ENCODE measurements around the gene HDAC2.
"Not testable (repeated sequence)": the region's sequence is repeated elsewhere in the genome, so short reads cannot be mapped to it uniquely, and the experiment has no call there.

HDAC2 gene

GRCh38 chr6:113936093-113936934 lies 34.6 kb downstream of the HDAC2 start:
- peak; percentile 51 for DNase-seq
- TF ChIP-seq CTCF (IDR thresholded peaks at IDR 0.05; ENCODE audit: low read depth, low read length, missing control alignments): peak; percentile 64
- Histone ChIP-seq H3K27ac (no peak overlapping the region), H3K4me3 (ENCODE audit: low read depth, low read length) (no peak overlapping the region), H3K36me3 (replicated peaks) (peaks cover 13% of the 10 kb centered on the region), H3K27me3 (replicated peaks) (no peaks in the 10 kb centered on the region)
- in situ Hi-C loops (cut with HindIII; ENCODE audit: low pct_ligation_motif_present, low sequenced_read_pairs): no loop called here

DNA sequence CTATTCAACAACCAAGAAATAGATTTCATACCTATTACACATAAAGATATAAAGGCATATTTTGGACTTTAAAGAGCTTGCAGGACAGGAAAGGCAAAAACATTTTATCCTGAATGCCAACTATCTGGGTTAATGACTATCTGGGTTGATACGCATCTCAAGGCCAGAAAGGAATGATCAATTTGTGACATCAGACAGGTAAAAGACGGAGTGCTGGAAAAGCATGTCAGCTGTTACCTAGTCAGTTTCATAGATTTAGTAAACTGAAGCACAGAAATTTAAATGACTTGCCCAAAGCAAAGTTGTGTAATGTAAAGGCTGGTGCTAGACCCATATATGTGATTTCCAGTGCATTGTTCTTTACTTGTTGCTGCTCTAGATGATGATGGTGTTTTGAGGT lies 36.8 kb downstream of the HDAC2 start:
- Histone ChIP-seq H3K4me3 (ENCODE audit: low read depth, low read length) (no peak overlapping the region), H3K27me3 (replicated peaks) (no peaks in the 10 kb centered on the region), H3K36me3 (replicated peaks) (peaks cover 8% of the 10 kb centered on the region), H3K27ac (no peak overlapping the region)
- DNase-seq: no peak
- no peak for TF ChIP-seq CTCF (IDR thresholded peaks at IDR 0.05; ENCODE audit: low read depth, low read length, missing control alignments)
- in situ Hi-C loops (cut with HindIII; ENCODE audit: low pct_ligation_motif_present, low sequenced_read_pairs): no loop called here

DNA sequence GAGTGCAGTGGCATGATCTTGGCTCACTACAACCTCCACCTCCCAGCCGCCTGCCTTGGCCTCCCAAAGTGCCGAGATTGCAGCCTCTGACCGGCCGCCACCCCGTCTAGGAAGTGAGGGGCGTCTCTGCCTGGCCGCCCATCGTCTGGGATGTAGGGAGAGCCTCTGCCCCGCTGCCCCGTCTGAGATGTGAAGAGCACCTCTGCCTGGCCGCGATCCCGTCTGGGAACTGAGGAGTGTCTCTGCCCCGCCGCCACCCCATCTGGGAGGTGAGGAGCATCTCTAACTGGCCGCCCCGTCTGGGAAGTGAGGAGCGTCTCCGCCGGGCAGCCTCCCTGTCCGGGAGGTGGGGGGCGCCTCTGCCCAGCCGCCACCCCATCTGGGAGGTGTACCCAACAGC lies 39.0 kb downstream of the HDAC2 start:
- in situ Hi-C loops (cut with HindIII; ENCODE audit: low pct_ligation_motif_present, low sequenced_read_pairs); H3K27ac ChIP-seq; H3K4me3 ChIP-seq (ENCODE audit: low read depth, low read length); H3K27me3 ChIP-seq (replicated peaks); H3K36me3 ChIP-seq (replicated peaks); DNase-seq: not testable (repeated sequence)

GRCh38 chr6:113930183-113930582 lies 40.8 kb downstream of the HDAC2 start:
- in situ Hi-C loops (cut with HindIII; ENCODE audit: low pct_ligation_motif_present, low sequenced_read_pairs): no loop called here
- Histone ChIP-seq H3K36me3 (replicated peaks) (peaks cover 3% of the 10 kb centered on the region), H3K27me3 (replicated peaks) (no peaks in the 10 kb centered on the region), H3K27ac (no peak overlapping the region), H3K4me3 (ENCODE audit: low read depth, low read length) (no peak overlapping the region)
- no peak for TF ChIP-seq CTCF (IDR thresholded peaks at IDR 0.05; ENCODE audit: low read depth, low read length, missing control alignments)
- no peak for DNase-seq

DNA sequence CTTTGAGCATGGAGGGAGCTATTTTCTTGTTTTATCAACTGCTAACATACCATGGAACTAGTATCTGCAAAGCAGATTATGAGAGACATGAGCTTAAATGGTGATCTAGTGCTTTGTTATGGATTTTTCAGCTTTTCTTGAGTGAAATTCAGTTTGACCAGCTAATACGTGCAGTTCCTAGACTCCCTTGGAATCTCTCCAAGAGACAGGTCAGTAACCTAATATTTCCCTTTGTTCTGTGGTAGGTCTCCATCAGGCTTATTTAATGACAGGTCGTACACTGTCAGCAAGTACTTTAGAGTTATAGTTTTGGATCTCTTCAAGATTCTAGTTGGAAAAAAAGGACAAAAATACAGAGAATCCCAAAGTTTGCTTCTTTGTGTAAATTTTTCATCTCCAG lies 43.9 kb downstream of the HDAC2 start:
- Histone ChIP-seq H3K27me3 (replicated peaks) (no peaks in the 10 kb centered on the region), H3K4me3 (ENCODE audit: low read depth, low read length) (no peak overlapping the region), H3K27ac (no peak overlapping the region), H3K36me3 (replicated peaks) (no peaks in the 10 kb centered on the region)
- DNase-seq: no peak
- no peak for TF ChIP-seq CTCF (IDR thresholded peaks at IDR 0.05; ENCODE audit: low read depth, low read length, missing control alignments)
- in situ Hi-C loops (cut with HindIII; ENCODE audit: low pct_ligation_motif_present, low sequenced_read_pairs): no loop called here

DNA sequence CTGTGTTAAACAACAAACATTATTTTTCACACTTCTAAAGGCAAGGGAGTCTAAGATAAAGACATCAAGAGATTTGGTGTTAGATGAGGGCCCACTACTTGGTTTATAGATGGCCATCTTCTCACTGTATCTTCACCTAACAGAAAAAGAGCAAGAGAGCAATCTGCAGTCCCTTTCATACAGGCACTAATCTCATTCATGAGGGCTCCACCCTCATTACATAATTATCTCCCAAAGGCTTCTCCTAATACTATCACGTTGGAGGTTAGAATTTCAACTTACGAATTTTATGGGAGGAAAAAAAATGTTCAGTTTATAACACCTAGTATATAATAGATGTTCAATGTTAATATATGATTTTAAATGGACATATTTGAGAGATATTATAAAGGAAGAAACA lies 45.6 kb downstream of the HDAC2 start:
- no peaks in the 10 kb centered on the region for H3K36me3 ChIP-seq (replicated peaks)
- no peaks in the 10 kb centered on the region for H3K27me3 ChIP-seq (replicated peaks)
- no peak for DNase-seq
- TF ChIP-seq CTCF (IDR thresholded peaks at IDR 0.05; ENCODE audit: low read depth, low read length, missing control alignments): no peak
- in situ Hi-C loops (cut with HindIII; ENCODE audit: low pct_ligation_motif_present, low sequenced_read_pairs): no loop called here
- H3K4me3 ChIP-seq (ENCODE audit: low read depth, low read length): no peak overlapping the region
- no peak overlapping the region for H3K27ac ChIP-seq
